Dedifferentiated amniotic fluid mesenchymal stem cell (primary cell): ENCODE measurements around the gene CACNB1.

Experiments used
- DNase-seq: peaks from one replicate; pipeline ENCODE4 v3.0.0-alpha.2; 2016; ENCODE audit errors: extremely low spot score

The CACNB1 gene

GRCh38 chr17:39123627-39124026 is 73.8 kb downstream of the CACNB1 start:
- DNase-seq, result no peak
